Smooth muscle cell of bladder (primary cell): ENCODE results near the gene CCNL2. TPM values are rescaled to one million over a fixed set of nuclear protein-coding genes. Genes with fewer than 3 reads are reported as not detected.

ENCODE experiments used
- total RNA-seq: library from RNA; depleted of rRNA; stranded (reverse); fragments of >200 nt; gene quantifications from 2 replicates; pipeline ENCODE4 v1.2.3, GENCODE V29; 2014

Gene CCNL2
- 103 and 153 TPM in 2 replicates for total RNA-seq

DNA sequence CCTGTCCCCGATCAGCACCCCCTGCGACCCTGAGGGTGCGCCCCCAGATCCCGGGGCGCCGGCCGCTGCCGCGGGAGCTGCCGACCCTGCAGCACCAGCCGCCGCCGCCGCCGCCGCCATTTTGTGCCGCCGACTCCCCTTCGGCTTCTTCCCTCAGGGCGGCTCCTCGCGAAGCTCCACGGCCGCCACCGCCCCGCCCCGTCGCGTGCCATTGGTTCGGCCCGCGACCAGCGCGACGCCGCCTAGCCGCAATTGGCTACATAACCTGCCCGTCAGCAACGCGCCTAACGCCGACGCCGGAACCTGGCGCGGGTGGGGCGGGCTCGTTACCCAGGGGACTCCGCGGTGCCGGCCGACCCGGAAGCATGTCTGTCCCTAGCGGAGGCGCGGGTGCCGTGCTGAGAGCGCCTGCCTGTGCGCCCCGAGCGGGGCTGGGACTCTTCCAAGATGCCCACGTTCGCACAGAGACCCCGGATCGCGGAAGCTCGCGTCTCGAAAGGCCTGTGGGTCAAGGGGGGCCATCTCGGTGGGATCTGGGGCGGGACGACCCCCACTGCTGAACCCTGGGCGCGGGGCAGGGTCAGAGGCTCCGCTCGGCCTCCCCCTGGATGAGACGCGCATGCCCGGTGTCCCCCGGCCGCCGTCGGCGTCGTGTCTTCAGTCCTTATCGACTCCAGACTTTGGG is at the start of gene CCNL2:
Gene CCNL2 (minus strand): TSS at position 149 of the 685 bp plus-strand sequence. CDS start 29 bp downstream, at position 120.

DNA sequence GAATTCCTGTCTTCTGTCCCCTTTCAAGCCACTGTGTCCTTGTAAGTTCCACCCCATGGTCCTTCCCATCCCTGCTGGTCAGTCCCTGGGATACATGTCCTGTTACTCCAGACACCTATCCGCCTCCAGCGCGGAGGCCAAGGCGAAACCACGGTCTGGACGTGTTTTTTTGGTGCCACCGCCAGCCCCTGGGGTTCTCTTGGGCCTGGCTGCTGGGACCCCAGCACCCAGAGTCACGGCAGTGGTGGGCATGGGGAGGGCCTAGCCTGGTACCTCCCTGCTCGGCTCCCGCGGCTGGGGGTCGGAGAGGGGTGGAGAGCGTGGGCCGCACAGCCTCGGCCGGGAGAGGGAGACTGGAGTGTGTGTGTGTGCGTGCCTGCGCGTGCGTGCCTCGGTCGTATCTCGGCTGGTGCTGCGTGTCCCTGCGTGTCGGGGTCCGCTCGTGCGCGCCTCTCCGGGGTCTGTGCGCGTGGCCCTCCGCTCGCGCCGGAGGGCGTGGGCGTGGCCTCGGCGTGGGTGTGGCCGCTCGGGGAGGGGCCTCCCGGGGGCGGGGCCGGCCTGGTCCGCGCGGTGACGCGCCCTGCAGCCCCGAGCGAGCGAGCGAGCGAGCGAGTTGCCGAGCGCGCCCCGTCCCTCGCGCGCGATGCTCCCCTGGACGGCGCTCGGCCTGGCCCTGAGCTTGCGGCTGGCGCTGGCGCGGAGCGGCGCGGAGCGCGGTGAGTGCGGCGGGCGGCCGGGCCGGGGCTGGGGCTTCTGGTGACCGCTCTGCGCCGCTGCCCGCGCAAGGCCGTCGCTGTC is 36.2 kb upstream of the CCNL2 start, which contains the start of gene VWA1:
Gene VWA1 (plus strand): TSS at position 585 of the 798 bp plus-strand sequence. CDS start 59 bp downstream, at position 644.

DNA sequence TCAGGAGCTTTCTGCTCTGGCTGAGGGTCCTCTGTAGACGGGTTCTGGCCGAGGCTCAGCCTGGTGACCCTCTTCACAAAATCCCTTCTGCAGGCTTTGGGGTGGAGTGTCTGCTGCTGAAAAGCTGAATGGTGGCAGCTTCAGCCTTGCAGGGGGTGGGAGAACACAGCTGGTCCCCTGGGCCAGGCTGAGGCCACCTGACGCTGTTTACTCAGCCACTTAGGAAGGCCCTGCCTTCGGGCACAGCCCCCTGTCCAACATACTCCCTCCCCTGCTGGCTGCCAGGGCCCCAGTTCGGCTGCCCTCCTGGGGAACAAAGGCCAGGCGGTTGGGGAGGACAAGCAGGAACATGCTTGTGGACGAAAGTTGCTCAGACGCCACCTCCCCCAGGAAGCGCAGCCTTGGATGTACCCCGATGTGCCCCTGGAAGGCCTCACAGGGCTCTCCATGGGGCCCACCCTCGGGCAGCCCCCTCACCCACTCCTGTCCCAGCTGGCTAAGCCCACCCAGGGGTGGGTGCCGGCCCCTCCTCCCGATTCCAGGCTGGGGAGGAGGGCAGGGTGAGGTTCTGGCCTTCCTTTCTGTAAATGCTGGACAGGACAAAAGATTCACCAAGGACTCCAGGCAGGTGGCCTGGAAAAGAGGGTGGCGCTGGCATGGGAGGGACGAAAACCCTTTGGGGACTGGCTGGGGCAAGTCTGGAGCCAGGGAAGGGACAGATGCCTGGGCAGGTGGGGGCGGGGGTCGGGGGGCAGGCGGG is 22.2 kb upstream of the CCNL2 start, which contains the start of gene ANKRD65:
Gene ANKRD65 (minus strand): TSS at position 130 of the 760 bp plus-strand sequence. CDS start 271 bp downstream, outside the sequence.

DNA sequence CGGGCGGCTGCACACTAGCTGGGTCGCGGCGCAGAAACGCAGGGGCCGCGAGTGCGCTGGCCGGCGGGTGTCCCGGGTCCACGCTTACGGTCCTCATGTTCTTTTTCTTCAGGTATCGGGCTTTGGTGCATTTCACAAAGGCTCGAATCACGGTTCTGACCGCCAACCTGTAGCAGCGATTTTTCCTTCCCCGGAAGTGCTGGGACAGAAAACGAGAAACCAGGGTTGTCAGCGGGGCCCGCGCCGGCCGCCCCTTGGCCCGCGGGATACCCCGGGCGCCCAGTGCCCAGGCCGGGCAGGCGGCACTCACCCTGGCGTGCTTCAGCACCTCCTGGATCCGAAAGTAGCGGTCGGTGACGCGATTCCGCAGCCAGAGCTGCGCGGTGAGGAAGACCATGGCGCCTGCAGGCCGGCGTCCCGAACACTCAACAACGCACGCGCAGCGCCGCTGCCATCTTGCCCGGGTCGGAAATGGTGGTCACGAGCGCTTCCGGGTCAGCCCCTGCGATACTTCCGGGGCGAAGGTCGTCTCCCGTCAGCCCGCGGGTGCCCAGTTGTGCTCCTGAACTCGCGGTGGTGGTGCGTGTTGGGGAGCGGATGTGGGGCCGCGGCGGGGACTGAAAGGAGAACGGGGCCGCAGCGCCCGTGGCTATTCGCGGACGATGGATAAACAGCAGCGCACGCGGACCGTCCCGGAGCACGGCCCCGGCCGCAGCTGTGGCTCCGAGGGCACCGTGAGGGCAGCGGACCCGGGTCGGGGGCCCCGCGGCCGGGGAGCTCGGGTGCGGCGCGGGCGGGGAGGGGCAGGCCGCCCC is 7.9 kb upstream of the CCNL2 start, which contains the start of gene MRPL20:
Gene MRPL20 (minus strand): TSS at position 473 of the 815 bp plus-strand sequence. CDS start 76 bp downstream, at position 397.

DNA sequence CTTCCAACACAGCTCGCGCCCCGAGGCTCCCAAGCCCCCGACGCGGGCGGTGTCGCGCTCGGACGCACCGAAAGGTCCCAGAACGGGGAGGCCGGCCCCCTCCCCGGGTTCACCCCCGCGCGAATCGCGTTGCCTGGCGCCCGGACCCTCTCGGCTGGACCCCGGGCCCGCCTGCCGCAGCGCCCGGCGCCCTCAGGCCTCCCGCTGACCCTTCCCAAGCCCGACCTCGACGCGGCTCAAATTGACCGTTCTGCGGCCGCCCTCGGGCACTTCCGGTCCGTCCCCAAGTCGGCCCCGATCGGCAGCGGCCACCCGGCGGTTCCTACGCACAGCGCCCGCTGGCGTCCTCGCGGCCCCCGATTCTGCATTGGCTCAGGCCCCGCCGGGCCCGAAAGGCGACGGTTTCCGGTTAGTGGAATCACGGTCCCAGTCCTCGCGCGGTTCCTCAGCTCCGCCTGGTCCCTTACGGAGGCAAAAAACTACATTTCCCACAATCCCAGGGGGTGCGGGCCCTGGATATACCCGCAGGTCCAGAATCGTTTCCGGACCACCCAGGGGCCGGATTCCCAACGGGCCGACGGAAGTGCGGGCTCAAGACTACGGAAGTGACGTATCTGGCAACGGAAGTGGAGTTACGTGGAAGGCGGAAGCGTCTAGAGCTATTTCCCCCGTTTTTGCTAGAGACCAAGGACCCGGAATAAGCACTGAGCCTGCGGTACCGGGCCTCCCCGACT is 24.0 kb downstream of the CCNL2 start, which contains the start of gene AURKAIP1:
Gene AURKAIP1 (minus strand): TSS at position 279 of the 734 bp plus-strand sequence. CDS start 451 bp downstream, outside the sequence.

DNA sequence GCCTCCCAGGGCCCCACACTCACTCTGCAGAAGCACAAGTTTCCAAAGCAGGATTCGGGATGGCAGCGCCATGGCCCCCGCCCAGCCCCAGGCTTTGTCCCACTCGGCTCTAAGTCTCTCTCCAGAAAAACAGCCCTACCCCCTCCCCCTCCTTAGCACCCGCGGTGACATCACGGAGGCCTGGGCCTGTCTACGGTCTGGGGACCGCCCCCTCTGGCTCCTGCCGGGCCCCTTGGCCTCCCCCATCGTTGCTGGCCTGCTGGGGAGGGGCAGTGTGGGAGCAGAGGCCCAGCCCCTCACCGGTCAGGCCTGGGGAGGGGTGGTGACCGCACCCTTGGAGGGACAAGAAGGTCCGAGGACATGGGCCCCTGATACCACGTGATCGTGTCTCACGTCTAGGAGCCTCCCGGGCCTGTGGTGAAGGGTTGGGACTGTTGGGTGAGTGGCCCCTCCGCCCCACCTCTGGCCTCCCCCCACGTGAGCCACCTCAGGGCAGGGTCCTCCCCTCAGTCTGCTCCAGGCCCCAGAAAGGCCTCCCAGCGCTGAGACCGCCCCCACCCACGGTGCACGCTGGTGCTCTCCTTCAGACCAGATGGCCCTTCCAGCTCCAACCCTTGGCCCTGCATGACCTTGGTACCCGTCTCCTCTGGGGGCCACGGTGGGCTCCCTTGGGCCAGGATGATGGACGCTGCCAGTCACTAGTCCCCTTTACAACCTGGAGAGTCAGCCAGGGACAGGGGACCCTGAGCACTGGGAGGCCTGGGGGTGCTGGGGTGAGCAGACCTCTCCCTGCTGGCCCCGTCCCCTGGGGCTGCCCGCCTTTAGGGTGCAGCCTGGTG is 40.5 kb downstream of the CCNL2 start, which contains the start of gene MXRA8:
Gene MXRA8 (minus strand): TSS at position 123 of the 839 bp plus-strand sequence. CDS start 51 bp downstream, at position 72.

DNA sequence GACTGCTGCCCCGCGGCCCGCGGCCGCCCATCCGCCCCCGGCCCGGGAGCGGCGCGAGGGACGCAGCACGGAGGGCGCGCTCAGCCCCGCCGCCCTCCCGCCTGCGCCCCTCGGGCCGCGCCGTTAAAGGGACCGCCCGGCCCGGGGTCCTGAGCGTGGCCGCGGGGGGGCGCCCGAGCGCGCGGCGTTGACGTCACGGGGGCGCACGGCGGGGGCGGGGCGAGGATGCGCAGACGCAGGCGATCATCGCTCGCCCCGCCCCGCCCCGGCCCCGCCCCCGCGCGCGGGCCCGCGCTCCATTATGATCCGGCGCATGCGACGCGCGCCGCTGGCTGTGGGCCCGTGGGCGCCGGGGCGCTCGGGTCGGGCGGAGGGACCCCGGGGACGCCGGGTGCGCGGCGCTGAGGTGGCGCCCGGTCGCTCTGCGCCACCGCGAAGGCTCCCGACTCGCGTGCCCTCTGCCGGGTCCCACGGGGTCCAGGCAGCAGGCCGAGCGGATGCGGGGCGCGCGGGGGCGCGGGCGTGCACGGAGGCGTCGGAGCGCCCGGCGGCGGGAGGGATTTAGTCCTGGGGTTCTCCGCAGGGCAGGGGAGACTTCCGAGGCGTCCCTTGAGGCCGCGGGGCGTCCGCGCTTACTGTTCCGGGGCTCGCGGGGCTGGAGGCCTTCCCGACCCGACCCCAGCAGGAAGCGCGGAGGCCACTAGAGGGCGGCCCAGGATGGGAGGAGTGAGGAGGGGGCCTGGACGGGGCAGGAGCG is 49.7 kb downstream of the CCNL2 start, which contains the start of gene DVL1:
Gene DVL1 (minus strand): TSS at position 163 of the 757 bp plus-strand sequence. CDS start 353 bp downstream, outside the sequence.

Other genes starting within 250 kb of the CCNL2 start
- gene TTLL10, start 225.5 kb downstream of the CCNL2 start, total RNA-seq = not detected in 2 replicates
- 0.55 TPM in 1 of 2 replicates, not detected in the other for gene TNFRSF18, start 192.7 kb downstream of the CCNL2 start, total RNA-seq
- 0.14 and 0.18 TPM in 2 replicates for gene TNFRSF4, start 185.2 kb downstream of the CCNL2 start, total RNA-seq
- 117 and 125 TPM in 2 replicates for gene SDF4, start 167.3 kb downstream of the CCNL2 start, total RNA-seq
- gene B3GALT6, start 167.1 kb downstream of the CCNL2 start, total RNA-seq = 16.2 and 21.7 TPM in 2 replicates
- 0.83 and 1.3 TPM in 2 replicates for gene C1QTNF12, start 152.6 kb downstream of the CCNL2 start, total RNA-seq
- gene UBE2J2, start 125.5 kb downstream of the CCNL2 start, total RNA-seq = 34.0 and 44.7 TPM in 2 replicates
- 0.71 and 0.74 TPM in 2 replicates for gene SCNN1D, start 118.9 kb downstream of the CCNL2 start, total RNA-seq
- gene ACAP3, start 91.4 kb downstream of the CCNL2 start, total RNA-seq = 19.2 and 25.7 TPM in 2 replicates
- 9.2 and 12.0 TPM in 2 replicates for gene PUSL1, start 90.7 kb downstream of the CCNL2 start, total RNA-seq
- gene INTS11, start 74.7 kb downstream of the CCNL2 start, total RNA-seq = 47.5 and 50.3 TPM in 2 replicates
- gene CPTP, start 74.5 kb downstream of the CCNL2 start, total RNA-seq = 7.0 and 9.1 TPM in 2 replicates
- 0.14 and 0.18 TPM in 2 replicates for gene TAS1R3, start 68.1 kb downstream of the CCNL2 start, total RNA-seq
- 48.4 and 72.1 TPM in 2 replicates for gene DVL1, start 49.9 kb downstream of the CCNL2 start, total RNA-seq
- gene MXRA8, start 40.8 kb downstream of the CCNL2 start, total RNA-seq = 236 and 258 TPM in 2 replicates
- gene AURKAIP1, start 24.1 kb downstream of the CCNL2 start, total RNA-seq = 93.0 and 96.6 TPM in 2 replicates
- 95.4 and 96.7 TPM in 2 replicates for gene MRPL20, start 8.0 kb upstream of the CCNL2 start, total RNA-seq
- 0.28 and 0.46 TPM in 2 replicates for gene ANKRD65, start 21.9 kb upstream of the CCNL2 start, total RNA-seq
- gene VWA1, start 36.4 kb upstream of the CCNL2 start, total RNA-seq = 2.8 and 3.7 TPM in 2 replicates
- not detected in 2 replicates for gene ATAD3C, start 50.4 kb upstream of the CCNL2 start, total RNA-seq
- 12.8 TPM in 2 replicates for gene ATAD3B, start 72.4 kb upstream of the CCNL2 start, total RNA-seq
- gene ATAD3A, start 112.8 kb upstream of the CCNL2 start, total RNA-seq = 20.9 and 25.9 TPM in 2 replicates
- 2.1 and 3.3 TPM in 2 replicates for gene TMEM240, start 141.3 kb upstream of the CCNL2 start, total RNA-seq
- gene SSU72, start 175.5 kb upstream of the CCNL2 start, total RNA-seq = 43.2 and 77.1 TPM in 2 replicates
- 0.43 and 0.92 TPM in 2 replicates for gene FNDC10, start 200.8 kb upstream of the CCNL2 start, total RNA-seq
- gene MIB2, start 216.2 kb upstream of the CCNL2 start, total RNA-seq = 67.7 and 103 TPM in 2 replicates
- 4.6 and 9.8 TPM in 2 replicates for gene MMP23B, start 232.8 kb upstream of the CCNL2 start, total RNA-seq